Lower lobe of right lung (tissue), 2 donors: ENCODE data around the gene ZBTB22. TPM values are rescaled to one million over a fixed set of nuclear protein-coding genes. Genes with fewer than 3 reads are reported as not detected.
"Not testable (repeated sequence)": the region's sequence is repeated elsewhere in the genome, so short reads cannot be mapped to it uniquely, and the experiment has no call there.

Source experiments
- ATAC-seq, 2 donors: fragments of 200-7000 bp; cut with Tn5 transposase; one replicate each; pipeline ENCODE4 v1.9.1; 2020 to 2022; ENCODE audit warnings: mild to moderate bottlenecking in 2 of 2, moderate library complexity in 2 of 2
- DNase-seq: peaks from one replicate; pipeline ENCODE4 v3.0.0-alpha.2; 2020
- H3K27ac ChIP-seq: fragments of 200-600 bp; one replicate; pipeline ENCODE4 v1.8.0; 2022
- H3K27me3 ChIP-seq: fragments of 200-600 bp; one replicate; pipeline ENCODE4 v1.8.0; 2022; ENCODE audit warnings: low read depth
- H3K36me3 ChIP-seq: fragments of 200-600 bp; one replicate; pipeline ENCODE4 v1.8.0; 2022; ENCODE audit warnings: mild to moderate bottlenecking
- H3K4me1 ChIP-seq: fragments of 200-600 bp; one replicate; pipeline ENCODE4 v1.8.0; 2022
- H3K4me3 ChIP-seq: fragments of 200-600 bp; one replicate; pipeline ENCODE4 v1.8.0; 2022; ENCODE audit warnings: mild to moderate bottlenecking
- H3K9me3 ChIP-seq: fragments of 200-600 bp; one replicate; pipeline ENCODE4 v1.8.0; 2022
- CTCF ChIP-seq: fragments of 200-600 bp; IDR thresholded peaks from one replicate; pipeline ENCODE4 v1.8.0; 2022; ENCODE audit warnings: antibody characterized with exemption, mild to moderate bottlenecking
- intact Hi-C: fragments of 100-400 bp; cut with DNase I; formaldehyde crosslinking; loops from one replicate; pipeline ENCODE4 v1.11.0; 2022
- long read RNA-seq: library from polyadenylated mRNA; unstranded; transcript quantifications from one replicate; pipeline ENCODE4 v2.0.0, GENCODE V29; 2021
- total RNA-seq: library from RNA; stranded (reverse); fragmentation: NEBNext Ultra II Directional; extraction: Animal tissue kit (Norgen Biotek cat#: 25700); gene quantifications from one replicate; pipeline ENCODE4 v1.2.1, GENCODE V29; 2021
- donor health status: DM: no; HTN: yes; CAD: no; lungs with severe emphysema.

ZBTB22 gene
- 27.5 TPM for total RNA-seq
- long read RNA-seq, transcript ZBTB22-208 (2 exons, 2,651 nt), result major isoform, 31 of 71 reads
- long read RNA-seq, partial matches to known transcripts, result 0 of 71 reads
- long read RNA-seq, other reads (novel, unspliced or antisense), result 40 of 71 reads

DNA sequence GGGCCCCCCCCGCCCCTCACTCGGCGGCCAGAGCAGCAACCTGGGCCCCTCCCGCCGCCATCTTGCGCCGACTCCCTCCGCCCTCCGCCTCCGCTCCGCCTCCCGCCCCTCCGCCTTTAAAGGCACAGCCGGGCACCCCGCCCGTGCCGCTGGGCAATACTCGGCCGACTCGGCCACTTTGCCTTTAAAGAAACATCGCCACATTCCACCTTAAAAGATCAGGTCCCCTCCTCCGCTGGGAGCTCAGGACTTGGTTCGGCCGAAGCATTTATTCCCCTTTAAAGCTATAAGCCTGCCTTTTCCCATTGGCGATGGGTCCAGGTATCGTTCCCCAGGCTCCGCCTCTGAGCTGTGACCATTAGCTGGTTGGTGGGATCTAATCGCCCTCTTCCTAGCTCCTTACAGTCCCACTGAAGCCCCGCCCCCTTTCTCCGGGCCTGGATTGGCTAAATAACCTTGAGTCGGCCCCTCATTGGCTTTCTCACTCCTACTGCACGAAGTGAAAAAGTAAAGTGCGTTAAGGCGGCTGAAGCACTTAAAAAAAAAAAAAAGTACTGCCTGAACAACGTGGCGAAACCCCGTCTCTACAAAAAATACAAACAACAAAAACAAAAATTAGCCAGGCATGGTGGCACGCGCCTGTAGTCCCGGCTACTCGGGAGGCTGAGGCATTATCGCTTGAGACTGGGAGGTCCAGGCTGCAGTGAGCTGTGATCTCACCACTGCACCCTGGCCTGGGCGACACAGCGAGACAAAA is at the start of gene ZBTB22:
ZBTB22 (minus strand) TSS at position 76 of the 757 bp plus-strand sequence. CDS start 828 bp downstream, outside the sequence.
- peak within 1 kb of the TSS; percentile 84 for H3K27ac ChIP-seq
- peak; percentile 100 for DNase-seq
- intact Hi-C loops, result no loop called here
- H3K4me3 ChIP-seq, result peak within 1 kb of the TSS; percentile 64
- H3K36me3 ChIP-seq, result peaks cover 33% of the 10 kb centered on the region
- no peaks in the 10 kb centered on the region for H3K27me3 ChIP-seq
- no peak for TF ChIP-seq CTCF
- peaks cover 68% of the 10 kb centered on the region for H3K4me1 ChIP-seq
- peak; percentile 80 to 86 for ATAC-seq
- H3K9me3 ChIP-seq, result no peaks in the 10 kb centered on the region

DNA sequence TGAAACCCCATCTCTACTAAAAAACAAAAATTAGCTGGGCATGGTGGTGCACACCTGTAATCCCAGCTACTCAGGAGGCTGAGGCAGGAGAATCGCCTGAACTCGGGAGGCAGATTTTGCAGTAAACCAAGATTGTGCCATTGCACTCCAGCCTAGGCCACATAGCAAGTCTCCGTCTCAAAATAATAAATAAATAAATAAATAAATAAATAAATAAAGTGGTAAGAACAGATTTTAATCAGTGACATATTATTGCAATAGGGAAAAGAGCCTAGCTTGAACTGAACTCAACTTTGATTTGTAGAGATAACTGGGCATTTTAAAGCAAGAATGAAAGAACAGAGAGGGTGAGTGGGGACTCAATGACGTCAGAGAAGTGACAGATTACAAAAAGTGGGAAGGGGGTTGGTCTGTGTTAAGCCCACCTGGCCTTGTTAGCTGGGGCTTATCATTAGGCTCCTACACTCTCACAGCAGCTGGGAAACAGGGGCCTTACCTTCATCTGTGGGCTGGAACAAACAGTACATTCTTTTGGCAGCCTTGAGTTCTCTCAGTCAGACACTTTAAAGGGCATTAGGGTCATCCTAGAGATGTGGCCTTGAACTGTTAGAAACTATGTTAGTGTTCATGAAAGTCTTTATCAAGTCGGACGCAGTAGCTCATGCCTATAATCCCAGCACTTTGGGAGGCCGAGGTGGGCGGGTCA is 49.6 kb upstream of the ZBTB22 start:
- Histone ChIP-seq H3K4me1 (no peaks in the 10 kb centered on the region), H3K36me3 (no peaks in the 10 kb centered on the region), H3K9me3 (no peaks in the 10 kb centered on the region), H3K4me3 (no peak overlapping the region), H3K27ac (no peak overlapping the region), H3K27me3 (no peaks in the 10 kb centered on the region)
- ATAC-seq, result peak in 1 of 2 donors; percentile 40
- TF ChIP-seq CTCF, result no peak
- intact Hi-C loops, result no loop called here
- DNase-seq, result no peak

GRCh38 chr6:33365206-33365971 is 47.8 kb upstream of the ZBTB22 start:
- intact Hi-C loops, H3K36me3 ChIP-seq, H3K27ac ChIP-seq, H3K9me3 ChIP-seq, H3K27me3 ChIP-seq, H3K4me3 ChIP-seq, H3K4me1 ChIP-seq, DNase-seq: not testable (repeated sequence)
- peak; percentile 48 to 50 for ATAC-seq

- intact Hi-C loops, H3K36me3 ChIP-seq, H3K9me3 ChIP-seq, H3K27me3 ChIP-seq, H3K27ac ChIP-seq, H3K4me3 ChIP-seq, H3K4me1 ChIP-seq: not testable (repeated sequence)
- DNase-seq (peak; percentile 65), ATAC-seq (peak; percentile 87 to 92)
These were observed 47.1 kb upstream of the ZBTB22 start for GRCh38 chr6:33364475-33365205.

- H3K36me3 ChIP-seq, ATAC-seq, H3K27ac ChIP-seq, DNase-seq, H3K4me1 ChIP-seq, intact Hi-C loops, H3K4me3 ChIP-seq, H3K27me3 ChIP-seq, H3K9me3 ChIP-seq: not testable (repeated sequence)
These were observed 45.9 kb upstream of the ZBTB22 start for GRCh38 chr6:33363486-33363885.

- Histone ChIP-seq H3K36me3 (no peaks in the 10 kb centered on the region), H3K4me3 (no peak overlapping the region), H3K27ac (no peak overlapping the region), H3K4me1 (no peaks in the 10 kb centered on the region), H3K27me3 (no peaks in the 10 kb centered on the region), H3K9me3 (no peaks in the 10 kb centered on the region)
- ATAC-seq, result no peak
- intact Hi-C loops, result no loop called here
- no peak for TF ChIP-seq CTCF
- no peak for DNase-seq
These were observed 41.8 kb upstream of the ZBTB22 start for GRCh38 chr6:33359331-33359730.

GRCh38 chr6:33357160-33357871 is 39.8 kb upstream of the ZBTB22 start:
- H3K9me3 ChIP-seq, H3K4me1 ChIP-seq, intact Hi-C loops, H3K36me3 ChIP-seq, H3K4me3 ChIP-seq, H3K27me3 ChIP-seq, DNase-seq: not testable (repeated sequence)
- ATAC-seq, result peak in 1 of 2 donors; percentile 24
- H3K27ac ChIP-seq, result peak overlapping the region; percentile 3
